ENCODE data around the gene GRAMD1B. TPM values are rescaled to one million over a fixed set of nuclear protein-coding genes. Genes with fewer than 3 reads are reported as not detected.

The GRAMD1B gene
- total RNA-seq, 1 experiment from 2014 or later, result 12.7 TPM

DNA sequence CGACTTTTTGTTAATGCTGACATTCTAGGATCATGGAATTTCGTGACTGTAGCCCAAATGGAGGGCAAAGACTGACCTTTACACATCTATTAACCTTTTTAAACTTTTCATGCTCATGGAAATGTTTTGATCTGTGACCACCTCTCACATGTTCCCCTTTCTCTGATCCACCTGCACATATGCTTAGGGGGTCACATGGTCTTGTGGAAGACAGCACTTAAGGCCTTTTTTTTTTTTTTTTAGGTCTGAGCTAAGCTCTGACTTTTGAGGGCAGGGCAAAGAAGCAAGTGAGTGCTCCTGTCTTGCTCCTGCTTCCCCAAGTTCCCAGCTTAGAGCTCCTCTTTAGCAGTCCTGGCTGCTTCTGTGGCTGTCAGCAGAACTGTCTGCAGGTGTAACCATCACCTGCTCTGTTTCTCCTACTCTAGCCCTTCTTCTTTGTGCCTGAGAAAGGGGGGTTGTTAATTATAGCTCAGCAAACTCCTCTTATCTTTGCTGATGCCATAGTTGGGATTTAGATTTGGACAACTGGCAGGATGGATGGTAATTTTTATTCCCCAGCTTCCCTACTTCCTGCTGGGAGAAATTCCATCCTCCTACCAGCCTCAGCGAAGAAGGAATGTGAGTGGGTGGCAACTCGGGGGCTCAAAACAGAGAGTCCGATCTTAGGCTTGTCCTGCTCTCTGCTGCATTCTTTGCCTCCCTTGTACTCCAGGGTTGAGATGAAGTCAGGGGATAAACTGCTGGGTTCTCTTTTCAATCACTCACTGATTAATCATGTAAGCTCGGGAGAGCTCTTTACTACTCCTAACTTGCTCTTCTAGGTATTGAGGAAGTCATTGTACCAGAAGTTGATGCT is 64.4 kb downstream of the GRAMD1B start:
- peak; percentile 33; the same call in 1 of the 2 replicates for ATAC-seq
- Histone ChIP-seq H3K9ac (ENCODE audit: low read length) (no peak overlapping the region), H4K20me1 (ENCODE audit: insufficient read depth) (no peaks in the 10 kb centered on the region), H3K27me3 (ENCODE audit: insufficient read depth, low read length) (no peaks in the 10 kb centered on the region), H3K4me2 (ENCODE audit: low read length) (peak overlapping the region; percentile 54), H3K27ac (ENCODE audit: low read depth, low read length) (no peak overlapping the region), H3K79me2 (ENCODE audit: insufficient read depth, low read length) (no peaks in the 10 kb centered on the region), H2AFZ (ENCODE audit: low read depth, low read length, poor library complexity, severe bottlenecking) (no peak overlapping the region), H3K4me3 (replicated peaks in 1 of 2; ENCODE audit: low read depth in 1 of 2, low read length in 2 of 2) (no peak overlapping the region), H3K9me2 (ENCODE audit: insufficient read depth) (no peaks in the 10 kb centered on the region), H3K4me1 (ENCODE audit: control insufficient read depth in 1 of 2, insufficient read depth in 2 of 2, low read length in 2 of 2) (peaks cover 18 to 19% of the 10 kb centered on the region in 2 experiments), H3K36me3 (ENCODE audit: control insufficient read depth in 1 of 2, insufficient read depth in 2 of 2, low read length in 2 of 2) (no peaks in the 10 kb centered on the region), H3K9me3 (ENCODE audit: control insufficient read depth in 1 of 2, insufficient read depth in 1 of 2, low read depth in 1 of 2, low read length in 2 of 2) (no peaks in the 10 kb centered on the region)
- ChIA-PET CTCF (interaction anchor here (1.4 to 1.8 kb wide), 2 partner anchors 16 to 87 kb away, joined by 4 to 5 read pairs; no protein-coding TSS in a partner anchor), POLR2A (no interaction called here), RAD21 (ENCODE audit: low non-redundant PET in 1 of 2, low total read pairs in 2 of 2, uncharacterized antibody in 2 of 2, unreplicated experiment in 2 of 2) (interaction anchor here in 1 of 2 experiments (1.5 kb wide), 1 partner anchor 87 kb away, joined by 3 read pairs; no protein-coding TSS in a partner anchor)
- no TSS peak for BruUV-seq (replicated peaks)
- TF ChIP-seq, protein P1, sequence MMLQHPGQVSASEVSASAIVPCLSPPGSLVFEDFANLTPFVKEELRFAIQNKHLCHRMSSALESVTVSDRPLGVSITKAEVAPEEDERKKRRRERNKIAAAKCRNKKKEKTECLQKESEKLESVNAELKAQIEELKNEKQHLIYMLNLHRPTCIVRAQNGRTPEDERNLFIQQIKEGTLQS (IDR thresholded peaks at IDR 0.05), result no peak
- 0 out of 2 replicates have a peak, but pooled peaks have one; percentile 40 for TF ChIP-seq EGR1 (IDR thresholded peaks at IDR 0.05; ENCODE audit: low read depth)
- intact Hi-C loops (cut with micrococcal nuclease), result no loop called here
- DNase-seq (ENCODE audit: low read depth, low spot score), result no peak

DNA sequence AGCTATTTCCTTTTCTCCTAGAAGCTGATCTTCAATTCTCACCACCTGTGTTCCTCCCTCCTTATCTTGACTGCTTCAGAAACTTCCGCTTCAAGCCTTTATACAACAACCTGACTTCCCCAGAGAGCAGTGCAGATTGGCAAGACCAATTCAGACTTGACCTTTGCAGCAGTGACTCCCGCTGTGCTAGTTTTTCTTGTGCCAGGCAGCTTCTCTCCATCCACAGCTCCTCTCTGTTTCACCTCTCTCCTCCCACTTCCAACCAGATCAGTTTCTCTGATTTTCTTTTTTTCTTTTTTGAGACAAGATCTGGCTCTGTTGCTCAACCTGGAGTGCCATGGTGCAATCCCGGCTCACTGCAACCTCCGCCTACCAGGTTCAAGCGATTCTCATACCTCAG is 74.3 kb downstream of the GRAMD1B start:
- CTCF ChIA-PET, result no interaction called here
- no peak overlapping the region for H3K9ac ChIP-seq (ENCODE audit: low read length)
- DNase-seq (ENCODE audit: low read depth, low spot score) (no peak), ATAC-seq (no peak)
- H2AFZ ChIP-seq (ENCODE audit: low read depth, low read length, poor library complexity, severe bottlenecking), result no peak overlapping the region
- H3K36me3 ChIP-seq (ENCODE audit: control insufficient read depth in 1 of 2, insufficient read depth in 2 of 2, low read length in 2 of 2), result no peaks in the 10 kb centered on the region
- no peaks in the 10 kb centered on the region for H3K27me3 ChIP-seq (ENCODE audit: insufficient read depth, low read length)
- intact Hi-C loops (cut with micrococcal nuclease), result no loop called here
- RAD21 ChIA-PET (ENCODE audit: low non-redundant PET in 1 of 2, low total read pairs in 2 of 2, uncharacterized antibody in 2 of 2, unreplicated experiment in 2 of 2), result no interaction called here
- BruUV-seq (replicated peaks), result no TSS peak
- H3K4me1 ChIP-seq (ENCODE audit: control insufficient read depth in 1 of 2, insufficient read depth in 2 of 2, low read length in 2 of 2), result no peaks in the 10 kb centered on the region
- H3K27ac ChIP-seq (ENCODE audit: low read depth, low read length), result no peak overlapping the region
- no peaks in the 10 kb centered on the region for H3K9me3 ChIP-seq (ENCODE audit: control insufficient read depth in 1 of 2, insufficient read depth in 1 of 2, low read depth in 1 of 2, low read length in 2 of 2)
- TF ChIP-seq RAD21 (IDR thresholded peaks at IDR 0.05; ENCODE audit: low read depth) (no peak), EZH2 (IDR thresholded peaks at IDR 0.05) (no peak), SIN3A (IDR thresholded peaks at IDR 0.05; ENCODE audit: low read depth) (no peak), TCF7L2 (IDR thresholded peaks at IDR 0.05; ENCODE audit: borderline replicate concordance, extremely low read depth, insufficient read depth, insufficient read length) (no peak), ZNF274 (IDR thresholded peaks at IDR 0.05; ENCODE audit: low read depth, low read length) (no peak), JUND (IDR thresholded peaks at IDR 0.05) (no peak), POLR2A (IDR thresholded peaks at IDR 0.05; ENCODE audit: borderline replicate concordance, extremely low read depth, insufficient read depth, insufficient read length) (no peak), POLR2AphosphoS5 (IDR thresholded peaks at IDR 0.05; ENCODE audit: low read depth, low read length) (no peak)
- TF ChIP-seq, protein P2, sequence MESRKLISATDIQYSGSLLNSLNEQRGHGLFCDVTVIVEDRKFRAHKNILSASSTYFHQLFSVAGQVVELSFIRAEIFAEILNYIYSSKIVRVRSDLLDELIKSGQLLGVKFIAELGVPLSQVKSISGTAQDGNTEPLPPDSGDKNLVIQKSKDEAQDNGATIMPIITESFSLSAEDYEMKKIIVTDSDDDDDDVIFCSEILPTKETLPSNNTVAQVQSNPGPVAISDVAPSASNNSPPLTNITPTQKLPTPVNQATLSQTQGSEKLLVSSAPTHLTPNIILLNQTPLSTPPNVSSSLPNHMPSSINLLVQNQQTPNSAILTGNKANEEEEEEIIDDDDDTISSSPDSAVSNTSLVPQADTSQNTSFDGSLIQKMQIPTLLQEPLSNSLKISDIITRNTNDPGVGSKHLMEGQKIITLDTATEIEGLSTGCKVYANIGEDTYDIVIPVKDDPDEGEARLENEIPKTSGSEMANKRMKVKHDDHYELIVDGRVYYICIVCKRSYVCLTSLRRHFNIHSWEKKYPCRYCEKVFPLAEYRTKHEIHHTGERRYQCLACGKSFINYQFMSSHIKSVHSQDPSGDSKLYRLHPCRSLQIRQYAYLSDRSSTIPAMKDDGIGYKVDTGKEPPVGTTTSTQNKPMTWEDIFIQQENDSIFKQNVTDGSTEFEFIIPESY (IDR thresholded peaks at IDR 0.05; ENCODE audit: extremely low read depth, insufficient replicate concordance, low read length), result no peak
- TF ChIP-seq, protein P3, sequence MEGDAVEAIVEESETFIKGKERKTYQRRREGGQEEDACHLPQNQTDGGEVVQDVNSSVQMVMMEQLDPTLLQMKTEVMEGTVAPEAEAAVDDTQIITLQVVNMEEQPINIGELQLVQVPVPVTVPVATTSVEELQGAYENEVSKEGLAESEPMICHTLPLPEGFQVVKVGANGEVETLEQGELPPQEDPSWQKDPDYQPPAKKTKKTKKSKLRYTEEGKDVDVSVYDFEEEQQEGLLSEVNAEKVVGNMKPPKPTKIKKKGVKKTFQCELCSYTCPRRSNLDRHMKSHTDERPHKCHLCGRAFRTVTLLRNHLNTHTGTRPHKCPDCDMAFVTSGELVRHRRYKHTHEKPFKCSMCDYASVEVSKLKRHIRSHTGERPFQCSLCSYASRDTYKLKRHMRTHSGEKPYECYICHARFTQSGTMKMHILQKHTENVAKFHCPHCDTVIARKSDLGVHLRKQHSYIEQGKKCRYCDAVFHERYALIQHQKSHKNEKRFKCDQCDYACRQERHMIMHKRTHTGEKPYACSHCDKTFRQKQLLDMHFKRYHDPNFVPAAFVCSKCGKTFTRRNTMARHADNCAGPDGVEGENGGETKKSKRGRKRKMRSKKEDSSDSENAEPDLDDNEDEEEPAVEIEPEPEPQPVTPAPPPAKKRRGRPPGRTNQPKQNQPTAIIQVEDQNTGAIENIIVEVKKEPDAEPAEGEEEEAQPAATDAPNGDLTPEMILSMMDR (IDR thresholded peaks at IDR 0.05 in 2 of 3, conservative IDR thresholded peaks at IDR 0.05 in 1 of 3; ENCODE audit: borderline replicate concordance in 1 of 3, insufficient read depth in 1 of 3, low read depth in 2 of 3, low read length in 2 of 3), result no peak
- TF ChIP-seq, protein P1 (IDR thresholded peaks at IDR 0.05), result no peak
- TF ChIP-seq, protein P4, sequence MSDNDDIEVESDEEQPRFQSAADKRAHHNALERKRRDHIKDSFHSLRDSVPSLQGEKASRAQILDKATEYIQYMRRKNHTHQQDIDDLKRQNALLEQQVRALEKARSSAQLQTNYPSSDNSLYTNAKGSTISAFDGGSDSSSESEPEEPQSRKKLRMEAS (IDR thresholded peaks at IDR 0.05), result no peak
- no peak overlapping the region for H3K4me2 ChIP-seq (ENCODE audit: low read length)
- H3K4me3 ChIP-seq (replicated peaks in 1 of 2; ENCODE audit: low read depth in 1 of 2, low read length in 2 of 2), result no peak overlapping the region
- POLR2A ChIA-PET, result no interaction called here
- no peaks in the 10 kb centered on the region for H3K9me2 ChIP-seq (ENCODE audit: insufficient read depth)
- H4K20me1 ChIP-seq (ENCODE audit: insufficient read depth), result no peaks in the 10 kb centered on the region
- H3K79me2 ChIP-seq (ENCODE audit: insufficient read depth, low read length), result no peaks in the 10 kb centered on the region
